Measurements from ENCODE around the gene NOTUM.
"Not testable (repeated sequence)": the region's sequence is repeated elsewhere in the genome, so short reads cannot be mapped to it uniquely, and the experiment has no call there.

The NOTUM gene

DNA sequence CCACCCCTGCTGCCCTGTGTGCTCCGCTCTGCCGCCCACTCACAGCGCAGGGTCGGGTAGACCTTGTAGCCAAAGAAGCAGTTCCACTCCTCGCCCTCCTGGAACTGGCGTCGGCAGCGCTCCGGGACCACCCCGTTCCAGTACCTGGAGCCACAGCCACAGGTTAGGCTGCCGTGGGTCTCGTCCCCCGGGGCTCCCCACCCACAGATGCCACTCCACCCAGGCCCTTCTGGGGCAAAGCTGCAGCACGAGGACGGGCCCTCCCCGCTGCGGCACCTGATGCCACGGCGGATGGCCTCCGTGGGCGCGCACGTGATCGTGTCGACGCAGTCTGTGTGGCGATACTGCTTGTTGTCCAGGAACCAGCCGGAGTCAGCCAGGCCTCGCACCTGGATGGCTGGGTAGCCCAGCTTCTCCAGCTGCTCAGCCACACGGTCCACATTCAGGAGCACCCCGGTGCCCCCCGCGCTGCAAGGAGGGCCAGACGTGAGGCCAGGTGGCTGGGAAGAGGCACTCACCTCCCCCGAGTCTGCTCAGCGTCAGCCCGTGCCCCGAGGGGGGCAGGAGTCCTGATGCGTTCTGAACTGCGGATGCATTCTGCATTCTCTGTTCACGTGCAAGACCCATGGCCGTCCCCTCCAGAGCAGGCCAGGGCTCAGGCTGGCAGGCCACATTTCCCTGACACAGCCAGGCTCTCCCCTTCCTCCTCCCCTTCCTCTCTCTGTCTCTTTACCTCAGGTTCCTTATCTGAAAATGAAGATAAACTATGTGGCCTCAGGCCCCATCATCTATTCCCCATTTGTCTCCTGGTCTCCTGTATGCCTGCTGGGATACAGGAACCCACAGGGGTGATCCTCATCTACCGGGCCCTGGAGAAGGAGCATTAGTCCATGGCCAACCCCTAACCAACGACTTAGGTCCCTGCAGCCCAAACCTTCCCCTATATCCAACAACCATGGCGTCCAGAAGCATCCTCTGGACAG, 4.1 kb downstream of the NOTUM start:
- DNase-seq, result no peak

DNA sequence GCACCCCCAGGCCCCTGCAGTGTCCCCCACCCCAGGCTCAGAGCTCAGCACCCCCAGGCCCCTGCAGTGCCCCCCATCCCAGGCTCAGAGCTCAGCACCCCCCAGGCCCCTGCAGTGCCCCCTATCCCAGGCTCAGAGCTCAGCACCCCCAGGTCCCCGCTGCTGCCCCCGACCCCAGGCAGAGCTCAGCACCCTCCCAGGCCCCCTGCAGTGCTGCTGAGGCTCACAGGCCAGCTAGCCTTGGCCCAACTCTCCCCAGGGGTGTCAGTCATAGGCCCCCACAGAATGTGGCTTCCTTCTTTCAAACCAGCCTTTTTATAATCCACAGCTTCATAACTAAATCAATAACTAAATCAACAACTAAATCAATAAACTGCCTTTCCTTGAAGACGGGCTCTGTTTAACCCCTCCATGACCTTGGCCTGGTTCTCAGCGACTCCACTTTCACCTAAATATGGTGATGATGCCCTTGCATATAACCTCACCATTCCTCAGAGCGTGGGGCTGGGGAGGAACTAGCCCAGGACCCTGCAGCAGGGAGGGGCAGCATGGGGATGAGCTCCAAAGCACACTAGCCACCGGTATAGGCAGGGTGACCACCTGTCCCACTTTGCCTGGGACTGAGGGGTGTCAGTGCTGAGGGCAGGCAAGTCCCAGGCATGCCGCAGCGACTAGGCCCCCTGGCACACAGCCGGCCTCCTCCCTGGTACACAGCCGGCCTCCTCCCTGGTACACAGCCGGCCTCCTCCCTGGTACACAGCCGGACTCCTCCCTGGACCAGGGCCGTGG, 5.0 kb downstream of the NOTUM start:
- DNase-seq, result no peak

DNA sequence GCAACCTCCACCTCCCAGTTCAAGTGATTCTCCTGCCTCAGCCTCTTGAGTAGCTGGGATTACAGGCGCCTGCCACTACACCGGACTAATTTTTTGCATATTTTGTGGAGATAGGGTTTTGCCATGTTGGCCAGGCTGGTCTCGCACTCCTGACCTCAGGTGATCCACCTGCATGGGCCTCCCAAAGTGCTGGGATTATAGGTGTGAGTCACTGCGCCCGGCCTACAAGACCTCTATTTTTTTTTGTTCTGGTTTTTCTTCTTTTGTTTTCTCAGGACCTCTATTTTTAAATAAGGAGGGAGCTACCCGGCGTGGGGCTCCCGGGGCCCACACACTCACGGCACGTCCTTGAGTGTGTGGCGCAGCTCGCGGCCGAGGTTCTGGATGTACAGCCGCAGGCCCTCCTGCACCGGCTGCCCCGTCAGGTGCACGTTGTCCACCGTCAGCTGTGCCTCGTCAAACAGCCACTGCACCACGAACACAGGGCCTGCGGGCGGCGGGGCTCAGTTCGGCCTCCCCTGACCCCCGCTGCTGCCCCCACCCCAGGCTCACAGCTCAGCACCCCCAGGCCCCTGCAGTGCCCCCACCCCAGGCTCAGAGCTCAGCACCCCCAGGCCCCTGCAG, 5.8 kb downstream of the NOTUM start:
- no peak for DNase-seq

DNA sequence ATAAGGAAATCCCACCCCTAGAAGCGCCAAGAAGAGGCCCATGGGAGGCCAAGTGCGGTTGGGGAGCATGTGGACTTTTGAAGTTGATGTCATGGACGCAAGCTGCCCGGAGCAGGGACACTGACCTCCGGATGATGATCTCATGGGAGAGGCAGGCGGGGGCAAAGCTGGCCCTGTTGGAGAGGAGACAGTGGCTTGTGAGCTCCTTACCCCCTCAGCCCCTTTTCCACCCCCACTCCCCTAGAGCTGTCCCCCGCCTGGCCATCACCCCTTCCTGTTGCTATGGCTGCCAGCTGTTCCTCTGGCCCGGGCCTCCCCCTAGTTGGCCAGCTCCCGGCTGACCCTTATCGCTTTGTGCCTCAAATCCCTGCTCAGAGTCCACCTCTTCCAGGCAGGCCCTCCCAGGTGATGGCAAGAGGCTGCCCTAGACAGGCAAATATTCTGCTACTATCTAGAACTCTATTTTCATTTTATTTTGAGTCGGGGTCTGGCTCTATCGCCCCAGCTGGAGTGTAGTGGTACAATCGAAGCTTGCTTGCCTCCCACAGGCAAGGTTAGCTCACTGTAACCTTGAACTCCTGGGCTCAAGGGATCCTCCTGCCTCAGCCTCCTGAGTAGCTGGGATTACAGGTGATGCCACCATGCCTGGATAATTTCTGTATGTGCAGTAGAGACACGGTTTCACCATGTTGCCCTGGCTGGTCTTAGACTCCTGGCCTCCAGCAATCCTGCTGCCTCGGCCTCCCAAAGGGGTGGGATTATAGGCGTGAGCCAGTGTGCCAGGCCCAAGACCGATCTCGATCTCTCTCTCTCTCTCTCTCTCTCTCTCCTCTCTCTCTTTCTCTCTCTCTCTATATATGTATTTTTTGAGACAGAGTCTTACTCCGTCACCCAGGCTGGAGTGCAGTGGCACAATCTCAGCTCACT, 6.6 kb downstream of the NOTUM start:
- no peak for DNase-seq

DNA sequence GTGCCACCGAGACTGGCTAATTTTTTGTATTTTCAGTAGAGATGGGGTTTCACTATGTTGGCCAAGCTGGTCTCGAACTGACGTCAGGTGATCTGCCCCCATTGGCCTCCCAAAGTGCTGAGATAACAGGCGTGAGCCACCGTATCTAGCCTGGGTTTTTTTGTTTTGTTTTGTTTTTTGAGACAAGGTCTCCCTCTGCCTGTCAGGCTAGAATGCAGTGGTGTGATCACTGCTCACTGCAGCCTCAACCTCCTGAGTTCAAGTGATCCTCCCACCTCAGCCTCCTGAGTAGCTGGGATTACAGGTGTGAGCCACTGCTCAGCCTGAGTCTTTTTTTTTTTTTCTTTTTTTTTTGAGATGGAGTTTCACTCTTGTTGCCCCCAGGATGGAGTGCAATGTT, 7.5 kb downstream of the NOTUM start:
- not testable (repeated sequence) for DNase-seq

DNA sequence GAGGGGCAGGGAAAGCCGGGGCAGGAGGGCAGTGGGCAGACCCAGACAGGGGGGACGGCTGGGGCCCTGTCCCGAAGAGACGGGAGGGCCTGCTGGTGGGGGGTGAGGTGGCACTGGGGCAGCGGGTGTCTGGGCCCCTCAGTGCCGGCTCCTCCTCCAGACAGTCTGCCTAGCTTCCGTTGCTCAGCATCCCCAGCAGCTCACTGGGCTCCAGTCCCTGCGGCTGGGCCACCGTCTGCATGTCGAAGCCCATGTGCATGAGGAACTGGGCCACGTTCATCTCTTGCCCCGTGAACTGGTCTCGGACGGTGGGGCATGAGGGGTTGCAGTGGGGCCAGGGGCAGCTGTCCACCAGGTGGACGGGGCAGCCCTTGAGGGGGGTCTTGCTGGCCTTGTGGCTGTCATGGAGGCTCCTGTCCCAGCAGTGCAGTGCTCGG, 8.2 kb downstream of the NOTUM start:
- DNase-seq, result no peak

DNA sequence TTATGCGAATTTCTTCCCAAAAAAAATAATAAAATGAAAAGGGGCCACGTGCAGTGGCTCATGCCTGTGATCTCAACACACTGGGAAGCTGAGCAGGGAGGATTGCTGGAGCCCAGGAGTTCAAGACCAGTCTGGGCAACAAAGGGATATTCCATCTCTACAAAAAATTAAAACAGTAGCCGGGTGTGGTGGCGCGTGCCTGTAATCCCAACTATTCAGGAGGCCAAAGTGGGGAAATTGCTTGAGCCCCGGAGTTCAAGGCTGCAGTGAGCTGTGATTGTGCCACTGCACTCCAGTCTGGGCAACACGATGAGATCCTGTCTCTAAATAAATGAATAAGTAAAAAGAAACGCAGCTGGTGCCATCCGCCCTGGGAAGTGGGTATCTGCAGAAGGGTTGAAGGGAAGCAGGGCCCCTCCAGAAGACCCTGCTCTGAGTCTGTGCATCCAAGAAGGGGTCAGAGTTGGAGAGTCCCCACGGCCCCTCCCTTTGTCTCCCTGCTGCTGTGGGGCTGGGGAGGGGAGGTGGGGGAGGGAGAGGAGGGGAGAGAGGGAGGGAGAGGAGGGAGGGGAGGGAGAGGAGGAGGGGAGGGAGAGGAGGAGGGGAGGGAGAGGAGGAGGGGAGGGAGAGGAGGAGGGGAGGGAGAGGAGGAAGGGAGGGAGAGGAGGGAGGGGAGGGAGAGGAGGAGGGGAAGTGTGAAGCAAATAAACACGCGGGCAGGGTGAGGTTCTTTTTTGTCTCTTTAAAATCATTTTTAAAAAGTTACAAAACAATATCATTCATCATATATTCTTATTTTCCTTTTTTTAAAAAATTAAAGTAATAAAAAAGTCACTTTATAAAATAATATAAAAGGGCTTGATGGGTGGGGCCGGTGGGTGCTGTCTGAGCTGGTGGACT, 9.0 kb downstream of the NOTUM start:
- DNase-seq, result no peak

DNA sequence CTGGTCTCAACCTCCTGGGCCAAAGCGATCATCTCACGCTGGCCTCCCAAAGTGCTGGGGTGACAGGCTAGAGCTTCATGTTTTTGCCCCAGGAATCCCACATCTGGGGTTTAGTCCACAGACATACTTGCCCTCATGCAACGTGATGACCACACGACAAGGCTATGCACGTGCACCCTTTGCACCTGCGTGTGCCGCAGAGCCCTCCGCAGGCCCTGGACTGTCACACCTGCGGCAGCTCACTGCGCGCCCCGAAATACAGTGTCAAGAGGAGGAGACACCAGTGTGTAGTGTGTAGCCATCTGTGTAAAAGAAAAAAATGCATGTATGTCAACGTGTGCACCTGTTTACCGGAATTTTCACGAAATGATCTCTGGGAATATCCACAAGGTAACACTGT, 10.5 kb downstream of the NOTUM start:
- DNase-seq, result no peak

DNA sequence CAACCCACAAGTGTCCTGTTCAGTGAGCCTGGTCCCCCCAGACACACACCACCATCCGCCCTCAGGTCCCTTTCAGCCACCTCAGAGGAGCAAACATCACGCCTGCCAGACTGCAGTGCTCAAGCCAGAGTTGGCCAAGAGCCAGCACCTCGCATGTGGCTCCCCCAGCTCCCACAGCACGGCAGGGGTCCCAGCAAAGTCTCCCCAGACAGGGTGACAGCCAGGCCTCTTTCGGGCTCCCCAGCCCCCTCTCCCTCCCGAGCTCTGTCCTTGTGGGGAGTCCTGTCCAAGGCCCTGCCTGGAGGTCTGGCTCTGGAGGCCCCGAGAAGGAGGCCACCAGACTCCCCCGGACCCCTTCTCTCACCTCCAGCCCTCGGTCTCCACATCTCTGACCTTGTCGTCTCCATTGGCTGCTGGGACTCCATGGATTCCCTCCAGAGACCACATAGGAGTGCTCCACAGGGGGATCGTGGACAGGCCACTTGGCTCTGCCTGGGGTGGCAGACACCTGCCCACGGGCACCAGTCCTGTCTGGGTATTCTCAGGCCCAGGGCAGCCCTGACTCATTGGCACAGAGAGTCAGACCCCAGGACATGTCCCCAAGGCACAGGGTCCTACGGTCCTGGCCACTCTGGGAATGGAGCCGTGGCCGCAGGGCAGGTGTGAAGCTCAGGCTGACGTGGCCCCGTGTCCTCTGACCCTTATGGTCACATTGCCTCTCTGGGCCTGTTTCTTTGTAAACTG, 12.2 kb downstream of the NOTUM start:
- DNase-seq, result no peak

DNA sequence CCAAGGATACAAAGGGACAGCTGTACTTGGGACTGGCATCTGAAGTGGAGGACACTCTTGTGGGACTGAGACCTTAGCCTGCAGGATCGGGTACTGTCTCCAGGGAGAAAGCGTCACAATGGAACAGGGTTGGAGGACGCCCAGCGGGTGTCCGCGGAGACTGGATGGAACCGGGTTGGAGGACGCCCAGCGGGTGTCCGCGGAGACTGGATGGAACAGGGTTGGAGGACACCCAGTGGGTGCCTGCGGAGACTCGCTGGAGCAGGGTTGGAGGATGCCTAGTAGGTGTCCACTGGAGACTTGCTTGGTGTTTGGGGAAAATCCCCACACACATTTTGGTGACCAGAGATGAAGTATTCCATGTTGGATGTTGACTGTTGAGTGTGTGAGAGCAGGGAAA, 13.8 kb downstream of the NOTUM start, which contains the start of gene MYADML2:
TSS of gene MYADML2 (minus strand) at position 45 of the 400 bp plus-strand sequence. CDS start 5,492 bp downstream, outside the sequence.
- no peak for DNase-seq

DNA sequence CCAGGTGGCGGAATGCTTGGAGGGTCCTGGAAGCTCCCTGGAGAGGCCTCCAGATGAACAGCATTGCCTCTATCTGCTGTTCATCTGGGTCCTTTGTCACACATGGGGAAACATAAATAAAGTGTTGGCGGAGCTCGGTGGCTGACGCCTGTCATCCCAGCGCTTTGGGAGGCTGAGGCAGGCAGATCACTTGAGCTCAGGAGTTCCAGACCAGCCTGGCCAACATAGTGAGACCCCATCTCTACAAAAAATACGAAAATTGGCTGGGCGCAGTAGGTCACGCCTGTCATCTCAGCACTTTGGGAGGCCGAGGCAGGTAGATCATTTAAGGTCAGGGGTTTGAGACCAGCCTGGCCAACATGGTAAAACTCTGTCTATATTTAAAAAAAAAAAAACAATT, 16.1 kb downstream of the NOTUM start:
- DNase-seq, result no peak

DNA sequence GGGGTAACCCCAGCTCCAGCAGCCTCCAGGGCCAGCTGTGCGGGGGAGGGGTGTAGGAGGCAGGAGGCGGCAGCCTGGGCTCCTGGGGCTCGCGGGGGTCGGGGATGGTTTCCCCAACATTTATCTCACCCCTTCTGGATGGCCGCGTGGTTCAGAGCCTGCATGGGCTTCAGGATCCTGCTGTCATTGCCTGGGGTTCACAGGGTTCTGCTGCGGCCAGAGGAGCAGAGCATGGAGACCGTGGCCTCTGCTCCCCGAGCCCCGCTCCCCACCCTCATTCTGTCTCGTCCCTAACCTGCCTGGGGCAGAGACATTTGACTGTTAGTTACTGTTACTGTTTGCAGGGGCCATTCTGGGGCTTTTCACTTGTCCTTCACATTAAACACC, 18.8 kb downstream of the NOTUM start:
- DNase-seq, result no peak

DNA sequence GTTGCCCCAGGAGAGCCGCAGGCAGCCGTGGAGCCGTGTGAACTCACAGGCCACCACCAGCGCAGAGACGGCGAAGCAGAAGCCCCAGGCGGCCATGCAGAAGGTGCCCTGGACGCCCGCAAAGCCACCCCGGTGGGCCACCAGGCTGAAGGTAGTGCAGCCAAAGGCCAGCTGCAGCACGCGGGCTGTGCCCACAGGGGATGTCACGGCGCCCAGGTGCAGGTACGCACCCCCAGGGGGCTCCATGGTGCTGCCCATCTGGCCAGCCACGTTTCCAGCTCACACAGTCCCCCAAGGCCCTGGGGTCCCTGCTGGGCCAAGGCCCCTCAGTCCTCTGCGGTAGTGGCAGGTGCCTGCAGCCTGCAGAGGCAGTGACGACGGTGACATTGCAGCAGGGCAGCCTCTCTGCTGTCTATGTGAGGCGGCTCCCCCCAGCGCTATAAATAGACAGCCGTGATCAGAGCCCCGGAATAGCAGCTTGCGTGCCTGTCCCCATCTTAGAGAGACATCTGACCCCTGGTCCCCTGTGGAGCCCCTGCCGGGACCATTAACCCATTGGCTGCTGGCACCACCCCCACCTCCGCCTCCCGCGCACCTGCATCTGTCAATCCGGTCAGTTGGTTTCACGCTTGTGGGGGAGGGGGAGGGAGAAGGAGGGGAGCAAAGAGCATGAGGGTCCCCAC, 19.4 kb downstream of the NOTUM start:
- no peak for DNase-seq

DNA sequence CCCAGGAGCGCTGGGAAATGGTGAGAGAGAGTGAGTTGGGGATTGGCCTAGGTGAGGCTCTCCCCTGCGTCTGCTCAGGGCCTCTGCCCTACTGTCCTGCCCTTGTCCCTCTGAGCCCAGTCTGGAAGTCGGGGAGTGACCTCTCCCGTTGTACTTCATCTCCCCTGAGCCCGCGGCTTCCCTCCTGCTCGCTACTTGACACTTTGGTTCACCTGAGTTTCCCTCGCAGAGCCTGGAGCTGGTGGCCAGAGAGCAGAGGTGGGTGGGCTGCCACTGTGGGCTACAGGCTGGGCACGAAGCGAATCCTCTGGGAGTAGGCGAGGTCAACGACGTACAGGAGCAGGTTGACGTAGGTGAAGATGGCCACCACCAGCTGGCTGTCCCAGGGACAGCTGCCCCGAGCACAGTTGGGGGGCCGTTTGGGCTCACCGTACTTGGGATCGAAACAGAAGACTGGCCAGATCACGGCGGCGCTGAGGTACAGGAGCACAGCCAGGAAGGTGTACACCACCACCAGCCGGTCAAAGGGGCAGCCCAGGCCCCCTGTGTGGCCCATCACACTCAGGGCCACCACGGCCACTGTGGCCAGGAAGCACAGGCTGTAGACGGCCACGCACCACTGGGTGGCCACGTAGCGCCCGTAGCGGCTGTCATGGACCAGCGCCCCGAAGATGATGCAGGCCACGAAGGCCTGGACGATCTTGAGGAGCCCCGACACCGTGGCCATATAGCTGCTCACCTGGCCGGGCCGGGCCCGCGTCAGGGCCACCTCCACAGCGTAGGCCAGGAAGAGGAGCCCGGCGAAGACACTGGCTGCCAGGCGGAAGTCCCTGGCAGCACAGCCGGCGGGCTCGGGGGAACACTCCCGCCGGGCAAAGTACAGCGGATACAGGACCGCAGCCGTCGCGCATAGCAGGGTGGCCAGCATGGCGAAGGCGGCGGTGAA, 20.2 kb downstream of the NOTUM start:
- DNase-seq, result no peak

DNA sequence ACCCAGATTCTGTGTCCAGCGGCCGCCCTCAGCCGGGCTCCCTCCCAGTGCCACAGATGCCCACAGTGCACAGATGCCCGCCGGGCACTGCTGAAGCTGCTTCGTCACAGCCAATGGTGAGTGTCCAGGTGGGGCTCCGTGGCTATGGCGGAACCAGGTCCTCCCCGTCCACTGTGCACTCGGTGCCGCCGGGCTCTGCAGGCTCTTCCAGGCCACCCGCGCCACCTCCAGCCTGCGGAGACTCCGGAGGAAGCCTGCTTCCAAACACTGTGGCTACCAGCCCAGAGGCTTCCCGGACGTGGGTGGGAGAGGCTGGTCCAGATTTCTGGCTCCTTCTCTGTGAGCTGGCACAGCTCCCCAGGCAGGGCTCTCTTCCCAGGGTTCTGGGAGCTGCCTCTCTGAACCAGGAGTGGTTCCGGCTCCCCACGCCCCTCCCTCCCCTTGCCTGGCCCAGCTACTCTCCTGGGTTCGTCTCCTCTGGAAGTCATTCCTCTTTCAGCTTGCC, 21.1 kb downstream of the NOTUM start:
- no peak for DNase-seq

DNA sequence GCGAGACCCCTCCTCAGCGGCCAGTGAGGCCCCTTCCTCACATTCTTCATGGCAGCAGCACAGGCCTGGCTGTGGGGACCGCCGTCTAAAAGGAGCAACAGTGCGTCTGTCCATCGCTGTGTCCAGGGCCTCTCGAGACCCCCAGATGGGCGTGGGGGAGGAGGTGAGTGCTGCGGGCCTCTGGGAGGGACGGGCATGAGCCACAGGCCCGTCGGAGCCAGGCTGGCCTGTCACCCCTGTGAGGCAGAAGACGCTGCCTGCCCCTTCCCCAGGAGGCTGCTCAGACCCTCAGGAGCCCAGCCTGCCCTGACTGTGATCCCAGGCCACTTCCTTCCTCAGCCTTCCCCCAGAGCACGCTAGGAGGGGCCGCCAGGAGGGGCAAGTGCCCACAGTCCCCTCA, 21.8 kb downstream of the NOTUM start:
- no peak for DNase-seq

DNA sequence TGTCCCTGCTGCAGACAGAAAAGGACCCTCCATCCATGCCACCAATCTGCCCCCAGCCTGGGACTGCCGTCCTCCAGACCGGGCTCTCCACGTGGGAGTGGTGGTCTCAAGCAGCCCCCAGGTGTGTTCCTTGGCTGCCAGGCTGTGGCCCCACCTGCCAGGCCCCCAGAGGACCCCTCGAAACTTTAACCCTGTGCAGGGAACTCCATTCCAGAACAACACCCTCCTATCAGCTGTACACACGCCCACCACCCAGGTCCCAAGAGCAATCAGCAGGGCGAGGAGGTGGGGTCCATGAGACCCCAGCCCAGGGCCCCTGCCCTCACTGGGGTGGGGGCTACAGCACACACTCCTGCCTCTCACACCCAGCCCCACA, 25.3 kb downstream of the NOTUM start:
- DNase-seq, result no peak

Measured in NCI-H82 (cell line).